HT1080 (cell line): Measurements from ENCODE around the gene MMP20. TPM values are rescaled to one million over a fixed set of nuclear protein-coding genes. Genes with fewer than 3 reads are reported as not detected.
"Not testable (repeated sequence)": the region's sequence is repeated elsewhere in the genome, so short reads cannot be mapped to it uniquely, and the experiment has no call there.

Experiments
- DNase-seq: peaks from one replicate; pipeline ENCODE4 v3.0.0-alpha.2; 2015; ENCODE audit warnings: low read depth
- polyA plus RNA-seq, 2 experiments: library from polyadenylated mRNA; depleted of rRNA; stranded (reverse); fragments of >200 nt; gene quantifications; 2 replicates each; pipeline ENCODE4 v1.2.3, GENCODE V29; 2015
- total RNA-seq: library from RNA; depleted of rRNA; stranded (reverse); fragments of >200 nt; shearing (Covaris generic); gene quantifications from 2 replicates; pipeline ENCODE4 v1.2.3, GENCODE V29; 2014; rRNA removed

Gene MMP20, protein sequence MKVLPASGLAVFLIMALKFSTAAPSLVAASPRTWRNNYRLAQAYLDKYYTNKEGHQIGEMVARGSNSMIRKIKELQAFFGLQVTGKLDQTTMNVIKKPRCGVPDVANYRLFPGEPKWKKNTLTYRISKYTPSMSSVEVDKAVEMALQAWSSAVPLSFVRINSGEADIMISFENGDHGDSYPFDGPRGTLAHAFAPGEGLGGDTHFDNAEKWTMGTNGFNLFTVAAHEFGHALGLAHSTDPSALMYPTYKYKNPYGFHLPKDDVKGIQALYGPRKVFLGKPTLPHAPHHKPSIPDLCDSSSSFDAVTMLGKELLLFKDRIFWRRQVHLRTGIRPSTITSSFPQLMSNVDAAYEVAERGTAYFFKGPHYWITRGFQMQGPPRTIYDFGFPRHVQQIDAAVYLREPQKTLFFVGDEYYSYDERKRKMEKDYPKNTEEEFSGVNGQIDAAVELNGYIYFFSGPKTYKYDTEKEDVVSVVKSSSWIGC
- total RNA-seq: not detected in 2 replicates
- not detected in 2 replicates for polyA plus RNA-seq (2015; cell fraction: cytosol; rRNA removed)
- not detected in 2 replicates for polyA plus RNA-seq (2015; cell fraction: nucleus; rRNA removed)

- no peak for DNase-seq
Measured at GRCh38 chr11:102625177-102625576, at the start of gene MMP20. TSS of gene MMP20 (minus strand) at chr11:102625332. CDS start at chr11:102625319, 13 bp downstream.

- DNase-seq: no peak
Measured at GRCh38 chr11:102669664-102670063, 44.5 kb upstream of the MMP20 start.

GRCh38 chr11:102666331-102666957 lies 41.3 kb upstream of the MMP20 start:
- DNase-seq: peak; percentile 49

DNA sequence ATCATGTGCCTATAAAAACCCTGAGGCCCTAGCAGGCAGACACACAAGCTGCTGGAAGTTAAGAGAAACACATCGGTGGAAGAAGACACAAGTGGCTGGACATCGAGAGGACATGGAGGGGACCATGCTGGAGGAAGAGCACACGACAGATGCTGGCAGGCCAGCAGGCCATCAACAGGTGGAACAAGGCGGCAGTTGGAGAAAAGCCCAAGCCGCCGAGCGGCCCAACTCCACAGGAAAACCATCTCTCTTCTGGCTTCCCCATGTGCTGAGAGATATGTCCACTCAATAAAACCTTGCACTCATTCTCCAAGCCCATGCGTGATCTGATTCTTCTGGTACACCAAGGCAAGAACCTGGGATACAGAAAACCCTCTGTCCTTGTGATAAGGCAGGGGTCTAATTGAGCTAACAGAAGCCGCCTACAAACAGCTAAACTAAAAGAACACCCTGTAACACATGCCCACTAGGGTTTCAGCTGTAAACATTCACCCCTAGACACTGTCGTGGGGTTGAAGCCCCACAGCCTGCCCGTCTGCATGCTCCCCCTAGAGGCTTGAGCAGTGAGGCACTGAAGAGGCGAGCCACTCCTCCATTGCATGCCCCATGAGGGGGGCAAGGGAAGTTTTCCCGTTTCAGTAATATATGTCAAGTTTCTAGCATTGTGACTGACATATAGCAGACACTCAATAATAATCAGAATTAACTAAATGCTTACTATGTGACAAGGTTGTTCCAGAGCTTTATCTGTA lies 39.0 kb upstream of the MMP20 start:
- no peak for DNase-seq

DNA sequence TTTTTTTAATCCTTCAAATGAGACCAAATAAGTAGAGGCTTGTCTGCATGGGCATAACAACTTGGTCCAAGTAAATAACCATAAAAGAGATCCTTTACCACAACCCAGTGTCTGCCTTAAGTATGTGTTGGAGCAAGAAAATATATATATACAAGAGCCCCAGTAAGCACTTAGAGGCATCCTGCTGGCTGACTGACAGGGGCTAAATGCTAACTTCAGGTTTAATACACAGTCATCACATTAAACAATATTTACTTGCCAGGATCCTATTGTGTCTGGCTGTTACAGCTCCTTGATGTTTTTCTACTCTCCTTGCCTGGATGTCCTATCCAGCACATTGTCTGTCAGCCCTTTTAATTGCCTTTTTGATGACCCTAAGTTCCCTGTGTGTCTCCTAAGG lies 37.5 kb upstream of the MMP20 start:
- DNase-seq: no peak

GRCh38 chr11:102661040-102661439 lies 35.9 kb upstream of the MMP20 start:
- DNase-seq: no peak

DNA sequence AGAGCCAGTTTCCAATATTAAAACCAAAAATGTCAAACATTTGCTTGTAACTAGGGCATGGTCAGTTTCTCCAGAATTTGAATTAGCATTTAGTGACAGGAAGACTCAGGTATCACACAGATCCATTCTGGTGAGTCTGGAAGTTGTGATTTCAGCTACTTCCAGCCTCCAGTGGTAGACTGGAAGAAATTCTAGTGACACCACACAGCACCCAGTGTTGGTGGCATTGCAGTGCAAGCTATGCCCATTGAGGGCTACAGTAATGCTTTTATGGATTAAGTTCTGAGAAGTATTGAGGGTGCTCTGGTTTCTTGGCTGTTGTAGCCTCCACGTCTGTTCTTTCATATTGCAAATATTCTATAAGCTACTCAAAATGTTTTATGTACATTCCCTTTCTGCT lies 31.4 kb upstream of the MMP20 start:
- no peak for DNase-seq

DNA sequence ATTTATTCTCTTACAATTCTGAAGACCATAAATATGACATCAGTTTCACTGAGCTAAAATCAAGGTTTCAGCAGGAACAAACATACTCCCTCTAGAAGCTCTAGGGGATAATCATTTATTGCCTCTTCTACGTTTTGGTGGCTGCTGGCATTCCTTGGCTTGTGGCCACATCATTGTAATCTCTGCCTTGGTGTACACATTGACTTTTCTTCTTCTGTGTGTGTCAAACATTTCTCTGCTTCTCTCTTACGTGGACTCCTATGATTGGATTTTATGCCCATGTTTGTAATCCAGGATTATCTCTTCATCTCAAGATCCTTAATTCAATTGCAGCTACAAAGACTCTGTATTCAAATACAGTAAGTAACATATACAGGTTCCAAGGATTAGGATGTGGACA lies 30.4 kb upstream of the MMP20 start:
- no peak for DNase-seq

GRCh38 chr11:102654761-102655160 lies 29.6 kb upstream of the MMP20 start:
- no peak for DNase-seq

DNA sequence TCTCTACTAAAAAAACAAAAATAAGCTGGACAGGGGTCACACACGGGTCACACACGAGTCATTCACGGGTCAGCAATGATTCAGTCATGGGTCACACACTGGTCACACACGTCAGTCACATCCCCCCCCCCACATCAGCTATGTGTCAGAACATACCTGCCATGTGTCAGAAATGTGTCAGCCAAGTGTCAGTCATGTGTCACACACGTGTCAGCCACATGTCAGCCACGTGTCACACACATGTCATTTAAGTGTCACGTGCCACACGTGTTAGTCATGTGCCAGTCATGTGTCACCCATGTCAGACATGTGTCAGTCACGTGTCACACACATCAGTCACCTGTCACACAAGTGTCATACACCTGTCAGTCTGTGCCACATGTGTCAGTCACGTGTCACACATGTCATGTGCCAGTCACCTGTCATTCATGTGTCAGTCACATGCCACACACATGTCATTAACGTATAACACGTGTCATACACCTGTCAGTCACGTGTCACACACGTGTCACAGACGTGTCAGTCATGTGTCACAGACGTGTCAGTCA lies 28.7 kb upstream of the MMP20 start:
- peak; percentile 20 for DNase-seq

DNA sequence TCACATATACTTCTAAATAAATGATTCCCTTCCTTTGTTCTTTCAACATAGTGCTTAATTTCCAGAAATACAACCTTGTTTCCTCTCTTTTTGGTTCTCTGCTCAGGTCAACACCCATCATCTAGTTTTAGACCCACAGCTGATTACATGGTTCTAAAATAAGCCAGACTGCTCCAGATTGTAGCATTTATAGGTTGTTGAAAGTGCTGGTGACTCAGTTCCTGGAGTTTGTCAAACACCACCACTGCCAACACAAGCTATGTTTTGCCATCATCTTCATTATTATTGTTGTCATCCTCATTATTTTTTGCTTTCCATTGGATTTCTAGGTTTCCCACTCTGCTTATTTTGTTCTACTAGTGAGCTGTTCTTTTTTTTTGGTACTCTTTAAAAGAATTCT lies 22.3 kb upstream of the MMP20 start:
- DNase-seq: no peak

DNA sequence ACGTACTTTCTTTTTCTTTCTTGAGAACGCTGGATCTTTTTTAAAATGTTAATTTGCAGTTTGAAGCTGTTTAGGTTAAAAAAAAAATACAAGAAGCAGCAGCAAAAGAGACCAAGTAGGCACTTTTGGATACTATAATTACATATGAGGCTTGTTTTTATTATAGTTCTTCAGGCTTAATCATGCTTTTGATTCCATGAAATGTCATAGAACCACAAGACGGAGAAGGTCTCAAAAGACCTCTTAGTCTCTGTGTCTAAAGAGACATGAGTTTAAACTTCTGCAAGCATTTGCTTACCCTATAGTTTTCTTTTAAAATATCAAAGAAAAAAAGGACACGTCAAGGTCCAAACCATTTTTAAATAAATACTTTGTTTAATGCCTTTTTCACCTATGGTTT lies 18.8 kb upstream of the MMP20 start:
- DNase-seq: no peak

- no peak for DNase-seq
Measured at GRCh38 chr11:102640946-102641345, 15.8 kb upstream of the MMP20 start.

GRCh38 chr11:102639656-102640055 lies 14.5 kb upstream of the MMP20 start:
- no peak for DNase-seq

DNA sequence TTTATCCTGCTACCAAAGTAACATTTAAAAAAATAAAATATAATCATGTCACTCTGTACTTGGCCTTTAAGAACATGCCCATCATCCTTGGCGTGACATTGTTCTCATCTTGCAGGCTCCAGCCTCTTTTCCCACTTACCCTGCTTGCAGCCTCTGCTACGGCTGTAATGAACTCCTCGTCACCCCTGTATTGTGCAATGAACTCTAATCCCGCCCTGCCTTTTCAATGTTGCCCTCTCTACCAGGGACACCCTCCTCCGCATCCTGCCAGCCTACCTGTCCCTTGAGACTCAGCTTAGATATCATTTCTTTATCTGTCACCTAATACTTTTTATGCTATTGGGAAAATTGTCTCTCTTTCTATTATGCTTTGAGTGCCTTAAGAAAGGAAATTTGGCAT lies 12.6 kb upstream of the MMP20 start:
- no peak for DNase-seq

DNA sequence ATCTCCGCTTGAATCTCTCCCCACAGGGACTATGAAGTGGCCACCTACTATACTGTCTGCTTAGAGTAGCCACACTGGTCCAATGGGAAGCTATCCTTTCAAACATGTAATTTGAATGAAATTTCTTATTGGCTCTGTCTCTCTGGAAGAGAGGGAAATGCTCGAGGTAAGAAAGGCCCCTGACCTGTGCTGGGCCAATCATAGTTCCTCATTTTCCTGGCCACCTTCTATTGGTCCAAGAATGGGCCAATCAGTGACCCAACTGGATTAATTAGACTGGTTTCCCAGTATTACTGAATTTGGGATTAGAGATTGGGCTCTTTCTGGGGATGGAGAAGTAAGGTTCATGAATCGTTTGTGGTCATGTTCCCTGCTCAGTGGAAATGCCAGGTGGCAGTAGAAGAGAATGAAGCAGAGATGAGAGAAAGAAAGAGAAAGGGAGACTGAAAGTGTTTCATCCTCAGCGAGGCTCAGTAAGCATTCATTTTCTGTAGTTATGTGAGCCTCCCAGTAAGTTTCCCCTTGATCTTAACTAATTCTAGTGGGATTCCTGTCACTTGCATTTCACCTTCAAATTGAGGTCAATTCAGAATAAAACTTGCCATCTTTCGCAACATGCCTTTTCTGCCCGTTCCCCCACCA lies 8.4 kb upstream of the MMP20 start:
- no peak for DNase-seq

DNA sequence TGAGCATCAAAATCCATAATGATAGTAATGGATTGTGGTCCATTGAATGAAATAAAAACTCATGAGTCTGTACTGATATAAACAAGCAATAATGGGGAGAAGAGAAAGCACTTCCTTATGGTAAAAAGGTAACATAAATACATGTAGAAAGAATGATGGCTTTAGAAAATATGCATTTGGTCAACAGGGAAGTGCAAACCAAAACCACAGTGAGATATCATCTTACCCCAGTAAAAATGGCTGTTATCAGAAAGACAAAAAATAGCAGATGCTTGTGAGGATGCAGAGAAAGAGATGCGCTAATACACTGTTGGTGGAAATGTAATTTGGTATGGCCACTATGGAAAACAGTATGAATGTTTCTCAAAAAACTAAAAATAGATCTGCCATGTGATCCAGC lies 6.9 kb upstream of the MMP20 start:
- DNase-seq: no peak

- DNase-seq: no peak
Measured at GRCh38 chr11:102630598-102631448, 5.7 kb upstream of the MMP20 start.

DNA sequence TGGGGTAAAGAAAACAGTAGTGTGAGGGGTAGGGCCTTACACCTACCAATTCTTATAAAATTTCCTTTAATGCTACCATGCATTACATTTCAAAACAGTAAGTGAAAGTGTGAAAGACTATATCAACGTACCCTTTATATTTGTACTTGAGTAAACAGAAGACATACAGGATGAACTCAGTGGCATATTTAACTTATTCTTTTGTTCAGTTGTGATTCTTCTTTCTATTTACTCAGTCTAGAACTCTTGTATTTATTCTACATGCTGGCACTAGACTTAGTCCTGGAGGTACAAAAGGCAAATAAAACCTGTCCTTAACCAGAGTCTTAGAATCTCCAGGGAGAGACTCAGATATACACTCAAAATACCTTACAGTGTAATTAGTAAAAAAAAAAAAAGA lies 4.8 kb upstream of the MMP20 start:
- DNase-seq: not testable (repeated sequence)

- DNase-seq: no peak
Measured at GRCh38 chr11:102626676-102627075, 1.5 kb upstream of the MMP20 start.
